ENCODE results near the gene ENTPD8.
"Not testable (repeated sequence)": the region's sequence is repeated elsewhere in the genome, so short reads cannot be mapped to it uniquely, and the experiment has no call there.

ENTPD8 gene

DNA sequence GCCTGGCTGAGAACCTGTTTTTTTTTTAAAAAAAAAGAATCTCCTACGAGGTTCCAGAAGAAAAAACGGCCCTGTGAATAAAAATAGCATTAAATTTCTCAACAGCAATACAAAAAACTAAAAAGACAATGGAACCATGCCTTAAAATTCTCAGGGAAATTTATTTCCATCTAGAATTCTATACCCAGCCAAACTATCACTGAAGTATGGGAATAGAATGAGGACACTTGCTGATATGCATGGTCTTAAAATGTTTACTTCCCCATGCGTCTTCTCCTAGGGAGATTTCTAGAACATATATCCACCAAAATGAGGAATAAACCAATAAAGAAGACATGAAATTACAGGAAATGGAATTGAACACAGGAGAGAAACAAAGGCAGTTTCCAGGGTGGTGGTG, 34.5 kb upstream of the ENTPD8 start:
- DNase-seq, result no peak

DNA sequence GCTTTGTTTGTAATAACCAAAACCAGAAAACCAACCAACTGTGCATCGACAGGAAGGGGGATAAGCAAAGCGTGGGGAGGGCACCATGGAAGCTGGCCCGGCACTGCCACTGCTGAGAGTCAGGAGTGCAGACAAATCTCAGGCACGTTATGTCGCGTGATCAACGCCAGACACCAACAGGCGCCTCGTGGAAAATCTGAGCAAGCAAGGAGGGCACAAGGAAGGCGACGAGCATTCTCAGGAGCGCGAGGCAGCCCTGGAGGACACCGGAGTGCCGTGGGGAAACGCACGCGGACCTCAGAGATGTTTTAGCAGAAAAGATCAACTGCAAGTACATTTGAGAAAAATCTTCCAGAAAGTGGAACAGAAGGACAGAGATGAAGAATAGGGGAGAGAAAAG, 33.1 kb upstream of the ENTPD8 start:
- DNase-seq, result no peak

DNA sequence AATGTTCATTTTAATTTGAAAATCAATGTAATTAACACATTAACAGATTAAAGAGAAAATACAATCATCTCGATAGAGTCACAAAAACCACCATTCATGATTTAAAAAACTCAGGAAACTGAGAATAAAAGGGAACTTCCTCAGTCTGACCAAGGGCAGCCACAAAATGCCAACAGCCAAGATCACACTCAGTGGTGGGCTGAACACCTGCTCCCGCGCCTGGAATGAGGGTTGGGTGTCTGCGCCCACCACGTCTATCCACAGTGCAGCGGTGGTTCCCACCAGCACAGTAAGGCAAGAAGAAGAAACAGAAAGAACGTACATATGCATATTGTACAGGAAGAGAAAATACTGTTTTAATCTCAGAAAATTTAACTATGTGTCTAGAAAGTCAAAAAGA, 29.6 kb upstream of the ENTPD8 start:
- no peak for DNase-seq

DNA sequence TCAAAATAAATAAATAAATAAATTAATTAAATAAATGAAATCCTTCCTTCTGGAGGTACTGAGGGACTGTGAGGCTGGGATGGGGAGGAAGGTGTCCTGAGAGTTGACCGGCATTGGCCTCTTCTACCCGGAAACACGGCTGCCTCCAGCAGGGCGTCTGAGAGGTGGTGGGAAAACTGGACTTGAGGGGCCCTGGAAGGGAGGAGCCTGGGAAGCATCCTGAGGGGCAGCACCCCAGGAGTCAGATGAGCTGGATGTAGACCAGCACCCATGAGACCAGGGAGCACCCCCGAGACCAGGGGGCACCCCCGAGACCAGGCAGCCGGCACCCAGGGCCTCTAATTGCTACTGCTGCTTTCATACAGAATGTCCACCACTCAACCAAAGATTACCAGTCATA, 26.7 kb upstream of the ENTPD8 start:
- DNase-seq, result no peak

DNA sequence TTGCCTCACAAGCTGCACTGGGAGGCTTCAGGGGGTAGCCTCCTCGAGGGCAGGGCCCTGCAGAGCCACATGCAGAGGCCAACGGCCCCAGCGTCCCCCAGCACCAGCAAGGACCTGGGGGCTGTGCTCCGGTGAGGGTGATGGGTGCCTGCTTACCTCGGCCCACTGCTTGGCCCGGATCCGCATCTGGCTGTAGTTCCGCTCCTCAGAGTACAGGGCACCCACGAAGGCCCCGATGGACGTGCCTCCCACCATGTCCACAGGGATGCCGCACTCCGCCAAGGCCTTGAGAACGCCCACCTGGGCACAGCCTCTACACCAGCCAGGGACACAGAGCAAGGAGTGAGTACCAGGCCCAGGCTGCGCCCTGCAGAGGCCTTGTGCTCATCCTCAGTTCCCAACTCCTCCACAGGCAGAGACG, 26.0 kb upstream of the ENTPD8 start:
- no peak for DNase-seq

DNA sequence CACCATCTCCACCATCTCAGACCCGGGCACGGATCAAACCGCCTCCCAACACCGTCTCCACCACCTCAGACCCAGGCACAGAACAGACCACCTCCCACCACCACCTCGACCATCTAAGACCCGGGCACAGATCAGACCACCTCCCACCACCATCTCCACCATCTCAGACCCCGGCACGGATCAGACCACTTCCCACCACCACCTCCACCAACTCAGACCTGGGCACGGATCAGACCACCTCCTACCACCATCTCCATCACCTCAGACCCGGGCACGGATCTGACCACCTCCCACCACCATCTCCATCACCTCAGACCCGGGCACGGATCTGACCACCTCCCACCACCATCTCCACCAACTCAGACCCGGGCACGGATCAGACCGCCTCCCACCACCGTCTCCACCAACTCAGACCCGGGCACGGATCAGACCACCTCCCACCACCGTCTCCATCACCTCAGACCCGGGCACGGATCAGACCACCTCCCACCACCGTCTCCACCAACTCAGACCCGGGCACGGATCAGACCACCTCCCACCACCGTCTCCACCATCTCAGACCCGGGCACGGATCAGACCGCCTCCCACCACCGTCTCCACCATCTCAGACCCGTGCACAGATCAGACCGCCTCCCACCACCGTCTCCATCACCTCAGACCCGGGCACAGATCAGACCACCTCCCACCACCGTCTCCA, 25.4 kb upstream of the ENTPD8 start:
- DNase-seq, result not testable (repeated sequence)

DNA sequence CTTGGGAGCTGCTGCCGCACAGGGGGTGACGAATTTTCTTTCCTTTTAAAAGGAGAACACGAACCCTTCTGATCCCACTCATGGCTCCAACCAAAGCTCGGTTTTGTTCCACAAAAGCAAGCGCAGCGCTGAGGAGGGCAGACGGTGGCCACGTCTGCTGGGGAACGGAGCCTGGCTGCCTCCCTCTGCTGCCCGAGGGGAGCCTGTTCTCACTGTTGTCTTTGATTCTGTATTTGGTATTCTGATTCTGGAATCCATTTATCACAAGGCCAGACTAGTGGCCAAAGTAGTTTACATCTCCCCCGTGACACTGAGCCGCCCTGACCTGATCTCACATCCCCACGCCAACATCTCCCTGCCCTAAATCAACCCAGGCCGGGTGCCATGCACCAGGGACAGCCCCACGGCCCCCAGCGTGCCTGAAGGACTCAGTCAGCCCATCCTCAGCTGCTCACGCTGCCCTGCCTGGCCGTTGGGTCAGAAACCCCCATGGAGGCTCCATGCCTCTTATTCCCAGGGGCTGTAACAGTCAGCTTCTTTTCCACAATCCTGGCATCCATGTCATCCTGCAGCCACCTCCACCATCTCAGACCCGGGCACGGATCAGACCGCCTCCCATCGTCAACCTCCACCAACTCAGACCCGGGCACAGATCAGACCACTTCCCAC, 24.7 kb upstream of the ENTPD8 start:
- DNase-seq, result no peak

DNA sequence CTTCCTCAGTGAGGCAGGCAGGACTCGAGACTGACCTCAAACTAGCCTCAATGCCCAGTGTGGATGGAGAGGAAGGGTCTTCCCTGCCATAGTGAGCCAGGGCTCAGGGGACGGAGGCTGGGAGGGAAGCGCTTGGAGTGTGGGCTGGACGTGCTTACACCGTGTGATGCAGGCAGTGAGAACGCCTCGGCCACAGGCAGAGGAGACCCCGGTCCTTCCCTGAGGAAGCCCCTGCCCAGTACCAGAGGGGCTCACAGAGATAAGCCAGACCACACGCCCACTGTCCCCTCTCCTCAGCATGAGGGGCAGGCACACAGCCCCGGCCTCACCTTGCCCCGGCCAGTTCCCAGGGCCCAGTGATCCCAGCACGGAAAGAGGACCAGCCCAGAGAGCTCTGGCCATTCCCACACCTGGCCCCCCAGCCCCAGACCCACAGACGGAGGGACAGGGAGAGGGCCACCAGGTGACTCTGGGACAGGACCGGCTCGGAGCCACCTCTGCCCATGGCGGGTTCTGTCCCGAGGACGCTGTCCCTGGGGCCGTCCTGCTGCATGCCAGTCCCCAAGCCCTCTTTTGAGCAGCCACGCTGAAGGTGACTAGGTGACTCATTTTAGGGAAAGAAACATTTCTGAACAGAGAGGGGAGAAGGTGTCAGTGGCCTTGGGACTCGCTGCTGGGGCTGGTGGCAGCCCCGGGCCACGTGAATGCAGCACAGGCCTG, 24.0 kb upstream of the ENTPD8 start:
- DNase-seq, result no peak

DNA sequence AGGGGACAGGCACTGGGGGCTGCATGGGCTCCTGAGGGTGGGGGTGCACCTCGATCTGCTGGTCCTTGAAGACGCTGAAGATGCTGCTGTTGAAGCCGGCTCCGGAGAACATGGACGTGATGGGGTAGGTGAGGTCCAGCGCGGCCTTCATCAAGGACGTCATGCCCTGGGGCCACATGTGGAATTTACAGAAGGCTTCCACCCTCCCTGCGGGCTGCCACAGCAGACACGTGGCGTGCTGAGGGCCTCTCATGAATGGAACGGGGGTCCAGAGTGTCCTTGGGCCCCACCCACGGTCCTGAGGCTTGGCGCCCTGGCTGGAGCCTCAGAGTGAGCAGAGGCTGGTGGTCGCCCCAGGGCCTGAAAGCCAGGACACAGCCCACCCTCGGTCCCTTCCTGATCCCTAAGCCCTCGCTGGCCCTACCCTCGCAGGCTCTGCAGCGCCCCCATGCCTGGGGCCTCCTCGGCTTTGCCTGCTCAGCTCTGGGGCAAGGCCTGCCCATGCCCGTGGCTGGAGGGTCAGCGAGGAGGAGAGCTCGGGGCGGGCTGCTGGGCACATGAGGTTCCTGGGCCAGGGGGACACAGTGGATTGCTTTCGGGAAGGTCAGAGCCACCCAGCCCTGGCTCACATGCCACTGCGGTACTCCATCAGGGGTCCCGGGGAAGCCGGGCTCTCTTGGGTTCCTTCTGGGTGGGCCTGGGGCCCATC, 23.3 kb upstream of the ENTPD8 start:
- DNase-seq, result no peak

DNA sequence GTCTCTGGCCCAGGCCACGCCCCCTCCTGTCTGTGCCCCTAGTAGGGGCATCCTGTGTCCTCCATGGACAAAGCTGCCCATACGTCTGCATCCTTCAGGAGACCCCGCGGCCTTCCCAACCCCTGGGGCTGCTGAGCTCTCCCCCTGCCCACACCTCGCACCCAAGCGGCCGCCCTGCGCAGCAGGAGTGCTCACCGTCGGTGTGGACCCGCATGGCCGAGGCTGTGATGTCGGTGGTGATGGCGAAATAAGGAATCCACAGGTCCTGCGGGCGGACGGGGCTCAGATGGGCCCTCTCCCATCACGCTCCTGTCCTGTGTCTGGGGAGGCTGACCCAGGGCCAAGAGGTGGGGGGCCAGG, 22.8 kb upstream of the ENTPD8 start:
- no peak for DNase-seq

DNA sequence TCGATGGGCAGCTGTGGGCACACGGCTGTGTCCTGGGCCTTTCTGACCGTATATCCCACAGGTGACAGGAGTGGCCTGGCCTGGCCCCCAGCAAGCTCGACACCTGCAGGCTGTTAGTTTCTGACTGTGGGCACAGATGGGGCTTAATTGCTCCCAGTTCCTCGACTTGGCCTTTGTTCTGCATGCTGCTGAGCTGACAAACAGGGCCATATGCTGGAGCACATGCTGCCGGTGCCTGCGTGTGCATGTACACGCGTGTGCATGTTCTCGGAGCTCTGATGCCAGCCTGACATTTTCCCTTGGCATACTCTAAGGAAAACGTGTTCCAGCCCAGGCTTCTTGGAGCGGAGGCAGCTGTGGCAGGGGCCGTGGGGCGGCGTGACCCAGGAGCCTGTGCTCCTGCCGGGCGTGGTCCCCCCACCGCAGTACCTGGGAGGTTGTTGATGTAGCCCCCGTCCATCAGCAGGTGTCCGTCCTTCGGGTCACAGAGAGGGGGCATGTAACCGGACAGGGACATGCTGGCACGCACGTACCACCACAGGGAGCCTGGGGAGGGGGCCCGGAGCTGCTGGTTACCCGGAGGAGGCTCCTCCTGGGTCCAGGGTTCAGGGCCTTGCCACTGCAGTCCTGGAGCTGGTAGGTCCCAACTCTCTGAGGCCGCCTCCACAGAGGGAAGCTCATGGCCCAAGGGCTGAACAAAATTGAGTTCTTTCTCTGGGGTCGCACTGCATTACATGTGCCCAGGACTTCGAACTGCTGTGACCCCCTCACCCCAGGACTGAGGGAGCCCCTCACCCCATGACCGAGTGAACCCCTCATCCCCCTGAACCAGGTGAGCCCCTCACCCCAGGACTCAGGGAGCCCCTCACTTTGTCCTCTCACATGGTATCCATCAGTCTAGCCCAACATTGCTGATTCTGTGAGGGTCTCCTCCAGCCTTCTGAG, 22.1 kb upstream of the ENTPD8 start:
- DNase-seq, result no peak

DNA sequence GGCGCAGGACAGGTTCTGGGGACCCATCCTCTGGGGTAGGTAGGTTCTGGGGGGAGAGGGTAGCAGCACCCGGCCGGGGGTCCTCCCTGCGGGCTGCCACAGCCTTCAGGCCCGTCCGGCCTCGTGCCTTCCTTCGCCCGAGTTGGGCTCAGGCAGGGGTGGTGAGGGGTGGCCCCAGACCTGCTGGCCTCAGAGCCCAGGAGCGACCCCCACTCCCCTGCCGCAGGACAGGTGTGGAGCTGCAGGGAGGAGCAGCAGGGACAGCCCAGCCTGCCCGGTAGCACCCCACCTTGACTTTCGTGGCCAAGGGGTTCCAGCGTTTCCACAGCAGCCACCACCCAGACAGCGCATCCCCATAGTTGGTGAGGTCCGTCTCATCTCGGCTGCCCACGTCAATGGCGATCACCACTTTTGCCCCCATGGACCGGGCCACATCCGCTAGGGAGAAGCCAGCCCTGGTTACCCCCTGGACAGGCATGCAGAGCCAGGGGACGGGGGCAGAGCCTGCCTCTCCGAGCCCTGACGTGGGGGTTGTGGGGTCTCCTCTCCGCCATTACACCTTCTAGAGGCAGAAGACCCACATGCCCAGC, 21.3 kb upstream of the ENTPD8 start:
- DNase-seq, result no peak

DNA sequence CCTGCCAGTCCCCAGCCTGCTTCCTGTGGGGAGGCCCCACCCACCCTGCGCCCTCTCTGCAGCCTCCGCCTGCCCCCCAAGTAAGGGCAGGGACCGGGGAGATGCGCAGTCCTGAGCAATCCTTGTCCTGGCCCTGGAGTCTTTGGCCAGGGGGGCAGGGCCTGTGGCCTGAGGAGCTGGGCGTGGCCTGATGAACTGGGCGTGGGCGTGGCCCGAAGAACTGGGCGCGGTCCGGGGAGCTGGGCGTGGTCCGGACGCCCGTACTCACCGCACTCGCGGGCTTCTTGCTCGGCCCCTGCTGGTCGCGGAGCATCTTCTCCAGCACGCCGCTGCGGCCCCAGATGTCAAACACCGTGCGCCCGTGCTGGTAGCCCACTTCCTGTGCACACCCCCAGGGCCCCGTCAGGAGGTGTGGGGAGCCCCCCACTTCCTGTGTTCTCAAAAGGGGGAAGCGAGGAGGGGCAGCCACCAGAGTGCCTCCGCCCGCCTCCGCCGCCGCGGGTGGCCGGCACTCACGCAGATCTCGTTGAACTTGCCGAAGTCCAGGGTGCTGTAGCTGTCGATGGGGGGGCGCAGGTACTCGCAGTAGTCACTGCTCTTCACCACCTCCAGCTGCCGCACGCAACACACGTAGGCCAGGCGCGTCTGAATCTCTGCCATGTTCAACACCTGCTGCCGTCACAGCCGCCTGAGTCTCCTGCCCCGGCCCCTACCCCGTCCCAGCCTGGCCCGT, 20.7 kb upstream of the ENTPD8 start:
- DNase-seq, result peak; percentile 90 to 95

DNA sequence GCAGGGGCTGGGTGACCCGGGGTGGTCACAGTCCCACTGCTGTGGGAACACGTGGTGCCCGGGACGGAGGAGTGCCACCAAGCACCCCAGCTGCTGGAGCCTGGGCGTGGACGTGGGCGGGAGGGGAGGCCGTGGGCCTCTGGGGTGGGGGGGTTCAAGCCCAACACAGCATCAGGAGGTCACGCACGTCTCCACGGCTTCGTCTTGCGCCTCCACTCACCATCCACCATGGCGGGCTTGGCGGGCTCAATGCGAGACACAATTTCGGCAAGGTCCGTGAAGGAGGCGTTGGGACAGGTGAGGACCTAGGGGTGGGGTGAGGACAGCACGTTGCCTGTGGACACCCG, 20.1 kb upstream of the ENTPD8 start:
- no peak for DNase-seq

DNA sequence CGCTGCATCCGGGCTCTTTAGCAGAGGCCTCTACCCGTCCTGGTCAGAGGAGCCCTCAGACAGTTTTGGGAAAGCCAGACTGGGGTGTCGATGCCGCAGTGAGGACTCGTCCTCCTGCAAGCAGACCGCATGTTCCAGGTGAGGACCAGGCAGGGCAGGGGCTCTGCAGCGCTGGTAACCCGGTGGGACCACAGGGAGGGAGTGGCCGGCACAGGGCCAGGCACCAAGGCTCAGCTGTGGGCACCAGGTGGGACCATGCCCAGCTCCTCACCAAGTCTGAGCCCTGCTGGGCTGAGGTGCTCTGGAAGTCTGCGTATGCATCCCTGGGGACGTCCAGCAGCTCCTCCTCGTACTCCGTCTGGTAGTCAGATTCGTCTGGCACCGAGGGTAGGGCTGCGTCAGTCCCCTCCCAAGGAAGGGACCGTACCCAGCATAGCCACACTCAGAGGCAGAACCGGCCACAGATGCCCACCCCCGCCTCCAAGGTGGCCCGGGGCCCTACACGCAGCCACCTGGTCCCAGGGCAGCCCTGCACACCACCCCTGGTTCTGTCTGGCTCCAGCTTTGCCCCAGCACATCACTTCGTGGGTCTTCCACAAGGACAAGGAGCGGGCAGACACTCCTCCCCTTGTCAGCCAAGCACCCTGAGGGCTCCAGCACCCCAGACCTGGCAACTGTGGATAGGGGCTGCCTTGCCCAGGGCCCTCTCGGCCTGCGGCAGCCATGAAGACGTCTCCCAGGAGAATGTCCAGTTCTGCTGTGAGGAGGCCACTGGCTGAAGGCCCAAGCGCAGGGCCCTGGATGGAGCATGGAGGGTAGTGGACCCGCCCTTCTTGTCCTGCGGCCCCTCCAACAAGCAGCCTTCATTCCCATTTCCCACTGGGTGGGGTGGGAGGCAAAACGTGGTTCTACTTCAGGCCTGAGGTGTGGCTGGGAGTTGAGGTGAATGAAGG, 19.5 kb upstream of the ENTPD8 start:
- DNase-seq, result no peak

DNA sequence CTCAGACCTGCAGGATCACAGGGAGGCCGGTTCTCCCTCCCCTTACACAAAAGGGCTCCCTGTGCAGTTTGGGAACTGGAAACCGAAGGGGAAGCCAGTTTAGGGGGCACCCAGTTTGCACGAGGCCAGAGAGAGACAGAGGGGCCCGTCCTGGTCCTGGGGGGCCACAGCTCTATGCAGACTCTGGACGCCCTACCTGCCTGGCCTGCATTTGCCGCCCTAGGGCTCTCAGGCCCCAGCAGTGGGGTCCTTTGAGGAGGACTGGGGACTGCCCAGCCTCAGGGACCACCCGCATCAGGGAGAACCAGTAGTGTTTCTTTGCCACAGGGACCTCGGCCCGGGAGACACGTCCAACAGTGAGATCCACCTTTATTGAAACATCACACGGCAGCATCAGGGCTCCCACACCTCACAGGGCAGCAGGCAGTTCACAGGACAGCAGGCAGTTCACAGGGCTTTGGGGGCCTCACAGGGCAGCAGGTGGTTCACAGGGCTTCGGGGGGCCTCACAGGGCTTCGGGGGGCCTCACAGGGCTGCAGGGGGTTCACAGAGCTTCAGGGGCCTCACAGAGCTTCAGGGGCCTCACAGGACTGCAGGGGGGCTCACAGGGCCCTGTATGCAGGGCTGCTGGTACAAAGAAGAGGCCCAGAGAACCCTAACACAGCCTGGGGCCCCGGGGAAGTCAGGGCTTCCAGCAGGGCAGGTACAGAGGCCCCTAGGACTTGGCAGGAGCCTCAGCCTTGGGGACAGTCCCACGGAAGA, 18.6 kb upstream of the ENTPD8 start:
- no peak for DNase-seq

DNA sequence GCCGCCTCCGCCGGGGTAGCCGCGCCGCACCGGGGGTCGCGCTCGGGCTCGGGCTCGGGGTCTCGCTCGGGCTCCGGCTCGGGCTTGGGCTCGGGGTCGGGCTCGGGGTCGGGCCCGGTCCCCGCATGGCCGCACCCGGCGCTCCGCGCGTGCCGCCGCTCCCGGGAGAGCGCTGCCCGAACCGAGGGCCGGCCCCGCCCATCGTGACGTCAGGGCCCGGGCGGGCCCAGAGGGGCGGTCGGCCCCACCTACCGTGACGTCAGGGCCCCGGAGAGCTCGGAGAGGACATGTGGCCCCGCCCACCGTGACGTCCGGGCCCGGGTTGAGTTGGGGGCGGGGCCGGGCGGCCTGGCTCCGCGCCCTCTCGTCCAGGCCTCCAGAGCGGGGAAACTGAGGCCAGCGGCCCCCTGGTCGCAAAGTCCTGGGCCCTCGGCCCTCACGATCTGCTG, 18.0 kb upstream of the ENTPD8 start, which contains the start of gene NSMF:
NSMF (minus strand) TSS at position 183 of the 449 bp plus-strand sequence. CDS start 232 bp downstream, outside the sequence.
- DNase-seq, result peak; percentile 94

DNA sequence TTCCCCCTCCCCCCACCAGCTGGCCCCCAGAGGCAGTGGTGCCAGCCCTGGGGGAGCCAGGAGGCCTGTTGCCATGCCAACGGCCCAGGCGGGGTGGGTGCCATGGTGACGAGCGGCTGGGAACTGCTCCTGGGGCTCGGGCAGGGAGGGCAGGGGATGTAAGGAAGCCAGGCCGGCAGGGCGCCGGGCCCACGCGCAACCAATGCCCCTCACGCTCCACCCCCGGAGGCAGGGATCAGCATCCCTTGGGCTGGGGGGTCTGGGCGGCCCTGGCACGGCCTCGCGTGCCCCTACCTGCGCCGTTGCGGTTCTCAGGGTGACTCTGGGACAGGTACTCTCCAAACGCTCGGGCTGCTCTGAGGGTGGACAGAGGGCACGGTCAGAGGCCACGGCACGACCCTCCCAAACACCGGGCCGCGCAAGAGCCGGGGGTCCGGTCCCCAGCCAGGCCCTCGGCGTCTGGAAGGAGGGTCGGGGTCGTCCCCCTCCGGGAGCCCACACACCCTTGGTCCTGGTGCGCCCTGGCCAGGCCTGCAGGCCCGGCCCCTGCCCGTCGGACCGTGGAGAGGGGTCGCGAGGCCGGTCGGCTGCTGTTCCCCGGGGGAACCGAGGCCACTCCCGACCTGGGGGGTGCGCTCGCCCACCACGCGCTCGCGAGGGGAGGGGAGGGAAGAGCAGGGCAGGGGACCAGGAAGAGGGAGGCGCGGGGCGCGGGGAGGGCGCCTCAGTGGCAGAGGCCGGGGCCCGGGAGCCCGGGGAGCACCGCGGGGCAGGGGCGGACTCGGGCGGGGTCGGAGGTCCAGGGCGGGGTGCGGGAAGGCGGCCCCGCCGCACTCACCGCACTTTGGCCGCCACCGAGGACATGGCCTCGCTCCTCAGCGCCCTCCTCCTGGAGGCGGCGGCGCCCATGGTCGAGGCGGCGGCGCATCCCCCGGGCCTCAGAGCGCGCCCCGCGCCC, 17.3 kb upstream of the ENTPD8 start:
- DNase-seq, result peak; percentile 31 to 35
